SK-N-MC (cell line): ENCODE results near the gene FGF12.

Experiments used
- EZH2 ChIP-seq: fragments of 200-600 bp; sonication (generic); IDR thresholded peaks from one replicate; pipeline ENCODE4 v1.6.1; 2017; ENCODE audit warnings: antibody characterized with exemption
- FOXP2 ChIP-seq: optimal IDR thresholded peaks from 2 replicates; pipeline ENCODE3; 2011; ENCODE audit warnings: mild to moderate bottlenecking, moderate library complexity; ENCODE audit not compliant: insufficient read depth; ENCODE audit errors: extremely low read length, control extremely low read depth
- POLR2AphosphoS5 ChIP-seq: IDR thresholded peaks from 2 replicates; pipeline ENCODE4 v1.6.1; 2012; ENCODE audit warnings: mild to moderate bottlenecking, low read depth, low read length, borderline replicate concordance

- TF ChIP-seq EZH2 (no peak), POLR2AphosphoS5 (no peak), FOXP2 (no peak)
Measured at GRCh38 chr3:192382861-192383260, 344.5 kb downstream of the FGF12 start.
